Stimulated activated effector memory CD8-positive, alpha-beta T cell treated with anti-CD3 and anti-CD28 coated beads, Interleukin-12 subunit alpha, Interleukin-12 subunit beta, amount 100 ng/mL, for 72 hours (primary cell): ENCODE measurements around the gene GSTM4.
"Not testable (repeated sequence)": the region's sequence is repeated elsewhere in the genome, so short reads cannot be mapped to it uniquely, and the experiment has no call there.

ENCODE experiments used
- ATAC-seq: fragments of 150-1000 bp; cut with Tn5 transposase; 2 replicates; pipeline ENCODE4 v1.10.0; 2021
- DNase-seq, 2 donors: peaks; one replicate each; pipeline ENCODE4 v3.0.0; 2021 to 2022; ENCODE audit warnings: low spot score in 2 of 2
- H3K27ac Mint-ChIP-seq: one replicate; pipeline ENCODE4 v1.8.0; 2022; ENCODE audit warnings: mild to moderate bottlenecking, mixed read lengths
- H3K36me3 Mint-ChIP-seq: one replicate; pipeline ENCODE4 v1.8.0; 2022; ENCODE audit warnings: mild to moderate bottlenecking, mixed read lengths
- H3K4me1 Mint-ChIP-seq: one replicate; pipeline ENCODE4 v1.8.0; 2022; ENCODE audit warnings: mixed read lengths
- H3K4me3 Mint-ChIP-seq: one replicate; pipeline ENCODE4 v1.8.0; 2022; ENCODE audit warnings: mild to moderate bottlenecking, mixed read lengths
- H3K9me3 Mint-ChIP-seq: one replicate; pipeline ENCODE4 v1.8.0; 2022; ENCODE audit warnings: mixed read lengths

GSTM4 gene

DNA sequence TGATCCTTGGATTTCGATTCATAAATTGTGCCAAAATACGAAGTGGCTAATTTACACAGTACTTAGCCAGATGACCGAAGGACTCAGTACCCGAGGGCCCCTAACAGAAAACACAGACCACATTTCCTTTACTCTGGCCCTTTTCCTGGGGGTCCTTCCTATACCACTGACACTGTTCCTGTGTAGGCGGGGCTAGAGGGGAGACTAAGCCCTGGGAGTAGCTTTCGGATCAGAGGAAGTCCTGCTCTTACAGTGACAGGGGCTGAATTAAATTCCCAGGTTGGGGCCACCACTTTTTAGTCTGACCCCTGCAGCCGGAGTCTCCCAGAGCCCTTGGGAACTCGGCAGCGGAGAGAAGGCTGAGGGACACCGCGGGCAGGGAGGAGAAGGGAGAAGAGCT lies 31.2 kb downstream of the GSTM4 start:
- not testable (repeated sequence) for ATAC-seq, H3K27ac Mint-ChIP-seq

DNA sequence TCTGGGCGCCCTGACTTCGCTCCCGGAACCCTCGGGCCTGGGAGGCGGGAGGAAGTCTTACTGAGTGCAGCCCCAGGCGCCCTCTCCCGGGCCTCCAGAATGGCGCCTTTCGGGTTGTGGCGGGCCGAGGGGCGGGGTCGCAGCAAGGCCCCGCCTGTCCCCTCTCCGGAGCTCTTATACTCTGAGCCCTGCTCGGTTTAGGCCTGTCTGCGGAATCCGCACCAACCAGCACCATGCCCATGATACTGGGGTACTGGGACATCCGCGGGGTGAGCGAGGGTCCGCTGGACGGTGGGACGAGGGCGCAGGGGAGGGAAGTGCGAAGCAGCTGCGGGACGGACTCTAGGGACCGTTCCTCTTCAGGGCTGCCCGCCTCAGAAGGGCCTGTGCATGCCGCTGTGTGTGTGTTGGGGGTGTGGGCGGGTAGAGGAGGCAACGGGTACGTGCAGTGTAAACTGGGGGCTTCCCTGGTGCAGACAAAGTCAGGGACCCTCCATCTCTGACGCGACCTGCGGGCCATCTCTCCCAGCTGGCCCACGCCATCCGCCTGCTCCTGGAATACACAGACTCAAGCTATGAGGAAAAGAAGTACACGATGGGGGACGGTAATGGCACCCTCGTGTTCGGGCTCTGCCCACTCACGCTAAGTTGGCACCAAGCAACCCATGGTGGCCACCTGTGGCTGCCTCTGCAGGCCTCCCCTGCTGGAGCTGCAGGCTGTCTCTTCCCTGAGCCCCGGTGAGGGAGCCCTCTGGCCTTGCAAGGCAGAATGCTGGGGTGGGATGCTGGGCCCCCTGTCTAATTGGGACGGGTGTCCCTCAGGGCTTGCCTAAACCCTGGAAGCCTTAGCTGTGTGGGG lies 32.0 kb downstream of the GSTM4 start, which contains the start of gene GSTM1:
Gene GSTM1 (plus strand): TSS at position 177 of the 859 bp plus-strand sequence. CDS start 57 bp downstream, at position 234.
- Mint-ChIP-seq H3K27ac (no peak within 1 kb of the TSS), H3K4me1 (no peaks in the 10 kb centered on the region), H3K4me3 (no peak within 1 kb of the TSS), H3K9me3 (no peaks in the 10 kb centered on the region), H3K36me3 (no peaks in the 10 kb centered on the region)
- ATAC-seq (no peak), DNase-seq (no peak)

More for the DNA sequence above, 31.2 kb downstream of the GSTM4 start:
- not testable (repeated sequence) for H3K4me1 Mint-ChIP-seq, H3K36me3 Mint-ChIP-seq, DNase-seq, H3K9me3 Mint-ChIP-seq, H3K4me3 Mint-ChIP-seq

DNA sequence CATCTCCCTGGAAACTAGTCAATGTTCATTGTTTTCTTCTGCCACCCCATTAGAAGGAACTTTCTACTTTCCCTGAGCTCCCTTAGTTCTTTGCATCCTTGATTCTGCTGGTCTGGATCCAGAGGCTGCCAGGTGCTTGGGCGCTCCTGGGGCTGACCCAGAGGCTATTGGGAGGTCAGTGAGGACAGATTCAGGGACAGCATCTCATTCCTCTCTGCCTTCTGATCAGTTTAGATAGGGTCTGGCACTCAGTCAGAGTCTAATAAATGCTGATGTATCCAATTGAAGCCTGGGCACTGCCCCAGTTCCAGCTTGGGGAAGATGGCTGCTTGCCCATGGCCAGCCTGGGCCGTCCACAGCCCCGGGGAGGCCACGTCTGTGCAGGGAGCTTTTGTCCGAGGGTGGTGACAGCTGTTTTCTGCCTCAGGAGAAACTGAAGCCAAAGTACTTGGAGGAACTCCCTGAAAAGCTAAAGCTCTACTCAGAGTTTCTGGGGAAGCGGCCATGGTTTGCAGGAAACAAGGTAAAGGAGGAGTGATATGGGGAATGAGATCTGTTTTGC lies 34.0 kb downstream of the GSTM4 start:
- H3K36me3 Mint-ChIP-seq: no peaks in the 10 kb centered on the region
- no peaks in the 10 kb centered on the region for H3K9me3 Mint-ChIP-seq
- DNase-seq (no peak), ATAC-seq (no peak)
- H3K4me1 Mint-ChIP-seq: no peaks in the 10 kb centered on the region
- no peak overlapping the region for H3K27ac Mint-ChIP-seq
- H3K4me3 Mint-ChIP-seq: no peak overlapping the region

DNA sequence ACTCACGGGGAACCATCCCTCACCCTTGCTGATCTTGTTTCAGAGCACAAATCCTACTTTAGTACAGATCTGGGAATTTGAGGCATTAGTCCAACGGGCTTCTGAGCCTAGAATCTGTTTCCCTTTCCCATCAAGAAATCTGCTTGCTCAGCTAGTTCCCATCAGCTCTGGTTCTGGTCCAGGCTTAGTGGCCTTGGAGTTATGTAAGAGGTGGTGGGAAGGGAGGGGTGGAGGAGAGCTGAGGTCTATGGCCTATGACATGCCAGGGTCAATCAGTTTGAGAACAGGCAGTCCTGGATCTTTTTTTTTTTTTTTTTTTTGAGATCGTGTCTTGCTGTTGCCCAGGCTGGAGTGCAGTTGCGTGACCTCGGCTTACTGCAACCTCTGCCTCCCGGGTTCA lies 35.9 kb downstream of the GSTM4 start:
- no peaks in the 10 kb centered on the region for H3K4me1 Mint-ChIP-seq
- no peak overlapping the region for H3K4me3 Mint-ChIP-seq
- no peak overlapping the region for H3K27ac Mint-ChIP-seq
- DNase-seq (no peak), ATAC-seq (no peak)
- H3K9me3 Mint-ChIP-seq: no peaks in the 10 kb centered on the region
- H3K36me3 Mint-ChIP-seq: no peaks in the 10 kb centered on the region

DNA sequence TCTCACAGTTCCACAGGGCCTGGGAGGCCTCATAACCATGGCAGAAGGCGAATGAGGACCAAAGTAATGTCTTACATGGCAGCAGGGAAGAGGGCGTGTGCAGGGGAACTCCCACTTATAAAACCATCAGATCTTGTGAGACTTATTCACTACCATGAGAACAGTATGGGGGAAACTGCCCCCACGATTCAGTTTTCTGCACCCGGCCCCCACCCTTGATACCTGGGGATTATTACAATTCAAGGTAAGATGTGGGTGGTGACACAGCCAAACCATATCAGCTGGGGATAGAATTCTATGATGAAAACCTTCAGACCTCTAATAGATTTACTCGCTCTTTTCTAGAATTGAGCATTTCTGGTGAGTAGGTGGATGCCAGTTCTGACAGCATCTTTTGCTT lies 38.5 kb downstream of the GSTM4 start:
- H3K4me1 Mint-ChIP-seq, DNase-seq, H3K9me3 Mint-ChIP-seq, H3K36me3 Mint-ChIP-seq, H3K27ac Mint-ChIP-seq, ATAC-seq, H3K4me3 Mint-ChIP-seq: not testable (repeated sequence)

DNA sequence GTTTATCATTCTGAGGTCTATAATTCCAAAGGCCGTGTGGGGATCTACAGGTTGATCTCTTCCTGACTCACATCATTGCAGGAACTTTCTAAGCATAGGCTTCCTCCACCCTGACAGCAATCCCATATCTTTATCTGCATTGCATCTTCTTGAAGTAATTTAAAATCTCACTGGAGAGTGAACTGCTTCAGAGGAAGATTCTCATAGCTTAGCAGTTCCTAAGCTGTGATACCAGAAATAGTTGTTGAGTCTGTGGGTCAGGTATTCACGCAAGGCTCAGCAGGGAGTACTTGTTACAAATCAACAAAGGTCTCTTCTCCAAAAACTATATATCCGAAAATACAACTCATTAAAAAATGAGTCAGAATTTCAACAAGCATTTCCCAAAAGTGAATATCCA lies 39.2 kb downstream of the GSTM4 start:
- ATAC-seq, H3K27ac Mint-ChIP-seq, H3K4me1 Mint-ChIP-seq, H3K36me3 Mint-ChIP-seq, DNase-seq, H3K4me3 Mint-ChIP-seq, H3K9me3 Mint-ChIP-seq: not testable (repeated sequence)

DNA sequence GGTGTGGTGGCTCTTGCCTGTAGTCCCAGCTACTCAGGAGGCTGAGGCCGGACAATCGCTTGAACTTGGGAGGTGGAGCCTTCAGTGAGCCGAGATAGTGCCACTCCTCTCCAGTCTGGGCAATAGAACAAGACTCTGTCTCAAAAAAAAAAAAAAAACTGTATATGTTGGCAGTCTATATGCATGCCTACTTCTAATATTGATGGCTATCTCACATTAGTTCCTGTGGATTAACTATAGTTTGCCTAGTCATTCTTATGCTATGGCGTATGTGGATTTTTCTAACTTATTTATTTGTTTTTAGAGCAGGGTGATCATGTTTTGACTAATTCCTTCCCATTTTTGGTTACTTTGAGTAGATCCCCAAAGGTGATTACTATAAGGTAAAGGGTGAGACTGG lies 41.2 kb downstream of the GSTM4 start:
- ATAC-seq (no peak), DNase-seq (no peak)
- Mint-ChIP-seq H3K27ac (no peak overlapping the region), H3K4me3 (no peak overlapping the region), H3K9me3 (no peaks in the 10 kb centered on the region), H3K36me3 (no peaks in the 10 kb centered on the region), H3K4me1 (no peaks in the 10 kb centered on the region)

DNA sequence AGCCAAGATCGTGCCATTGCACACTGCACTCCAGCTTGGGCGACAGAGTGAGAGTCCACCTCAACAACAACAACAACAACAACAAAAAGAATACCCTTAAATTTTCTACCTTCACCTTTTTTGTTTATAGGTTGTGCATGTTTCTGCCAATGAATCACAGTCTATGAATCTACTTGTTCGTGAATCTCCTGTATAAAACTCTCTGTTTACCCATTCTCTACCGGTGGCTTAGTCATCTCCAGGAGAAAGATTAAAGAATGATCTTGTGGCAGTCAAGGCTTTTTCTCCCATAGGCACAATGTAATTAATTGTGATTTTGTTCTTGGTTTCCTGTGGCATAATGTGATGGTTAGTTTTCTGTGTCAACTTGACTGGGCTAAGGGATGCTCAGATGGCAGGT lies 42.0 kb downstream of the GSTM4 start:
- H3K36me3 Mint-ChIP-seq, H3K4me3 Mint-ChIP-seq, H3K4me1 Mint-ChIP-seq, ATAC-seq, DNase-seq, H3K27ac Mint-ChIP-seq, H3K9me3 Mint-ChIP-seq: not testable (repeated sequence)

DNA sequence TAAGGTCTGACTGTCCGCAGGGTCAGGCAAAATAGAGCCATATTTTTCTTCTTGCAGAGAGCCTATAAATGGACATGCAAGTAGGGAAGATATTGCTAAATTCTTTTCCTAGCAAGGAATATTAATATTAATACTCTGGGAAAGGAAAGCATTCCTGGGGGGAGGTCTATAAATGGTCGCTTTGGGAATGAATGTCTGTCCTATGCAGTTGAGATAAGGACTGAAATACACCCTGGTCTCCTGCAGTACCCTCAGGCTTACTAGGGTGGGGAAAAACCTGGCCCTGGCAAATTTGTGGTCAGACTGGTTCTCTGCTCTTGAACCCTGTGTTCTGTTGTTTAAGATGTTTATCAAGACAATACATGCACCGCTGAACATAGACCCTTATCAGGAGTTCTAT lies 47.0 kb downstream of the GSTM4 start:
- DNase-seq, H3K27ac Mint-ChIP-seq, ATAC-seq, H3K36me3 Mint-ChIP-seq, H3K9me3 Mint-ChIP-seq, H3K4me1 Mint-ChIP-seq, H3K4me3 Mint-ChIP-seq: not testable (repeated sequence)

DNA sequence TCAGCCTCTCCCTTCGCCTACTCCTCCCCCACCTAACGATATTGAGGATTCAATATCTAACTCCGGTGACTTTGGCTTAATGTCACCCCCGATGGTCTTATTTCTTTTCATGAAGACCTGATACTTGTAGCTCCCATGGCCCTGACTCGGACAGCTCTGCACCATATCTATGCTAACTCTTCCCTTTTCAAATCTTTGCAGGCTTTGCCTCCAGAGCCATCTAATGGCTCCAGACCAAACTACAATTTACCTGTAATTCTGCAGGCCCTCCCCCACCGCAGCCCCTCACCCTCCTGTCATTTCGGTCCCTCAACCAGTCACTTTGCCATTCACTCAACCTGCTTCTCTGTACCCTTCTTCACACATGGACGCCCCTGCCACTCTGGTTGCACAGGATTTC lies 48.3 kb downstream of the GSTM4 start:
- Mint-ChIP-seq H3K36me3 (no peaks in the 10 kb centered on the region), H3K9me3 (peaks cover 11% of the 10 kb centered on the region), H3K4me1 (no peaks in the 10 kb centered on the region), H3K27ac (no peak overlapping the region), H3K4me3 (no peak overlapping the region)
- ATAC-seq (no peak), DNase-seq (no peak)

DNA sequence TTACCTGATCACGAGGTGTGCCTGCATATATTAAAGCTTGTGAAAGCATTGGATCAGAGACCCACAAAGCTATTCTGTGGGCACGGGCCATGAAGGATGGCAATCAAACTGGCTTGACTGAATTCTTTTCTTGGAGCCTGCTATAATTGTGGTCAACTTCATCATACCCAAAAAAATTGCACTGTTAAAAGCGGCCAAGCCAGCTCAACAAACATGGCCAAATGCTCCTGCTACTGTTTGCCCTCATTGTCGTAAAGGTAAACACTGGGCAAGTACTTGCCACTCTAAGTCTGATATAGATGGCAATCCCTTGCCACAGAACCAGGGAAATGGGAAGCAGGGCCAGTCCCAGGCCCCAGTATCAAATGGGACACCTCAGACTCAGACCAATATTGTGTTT lies 49.5 kb downstream of the GSTM4 start:
- Mint-ChIP-seq H3K36me3 (no peaks in the 10 kb centered on the region), H3K9me3 (peaks cover 15% of the 10 kb centered on the region), H3K27ac (no peak overlapping the region), H3K4me3 (no peak overlapping the region), H3K4me1 (no peaks in the 10 kb centered on the region)
- DNase-seq: no peak
- no peak for ATAC-seq

DNA sequence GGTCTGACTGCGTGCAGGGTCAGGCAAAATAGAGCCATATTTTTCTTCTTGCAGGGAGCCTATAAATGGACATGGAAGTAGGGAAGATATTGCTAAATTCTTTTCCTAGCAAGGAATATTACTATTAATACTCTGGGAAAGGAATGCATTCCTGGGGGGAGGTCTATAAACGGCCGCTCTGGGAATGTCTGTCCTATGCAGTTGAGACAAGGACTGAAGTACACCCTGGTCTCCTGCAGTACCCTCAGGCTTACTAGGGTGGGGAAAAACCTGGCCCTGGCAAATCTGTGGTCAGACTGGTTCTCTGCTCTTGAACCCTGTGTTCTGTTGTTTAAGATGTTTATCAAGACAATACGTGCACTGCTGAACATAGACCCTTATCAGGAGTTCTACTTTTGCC lies 53.0 kb downstream of the GSTM4 start:
- H3K4me3 Mint-ChIP-seq, DNase-seq, H3K36me3 Mint-ChIP-seq, H3K27ac Mint-ChIP-seq, ATAC-seq, H3K4me1 Mint-ChIP-seq: not testable (repeated sequence)
- H3K9me3 Mint-ChIP-seq: peaks cover 15% of the 10 kb centered on the region

DNA sequence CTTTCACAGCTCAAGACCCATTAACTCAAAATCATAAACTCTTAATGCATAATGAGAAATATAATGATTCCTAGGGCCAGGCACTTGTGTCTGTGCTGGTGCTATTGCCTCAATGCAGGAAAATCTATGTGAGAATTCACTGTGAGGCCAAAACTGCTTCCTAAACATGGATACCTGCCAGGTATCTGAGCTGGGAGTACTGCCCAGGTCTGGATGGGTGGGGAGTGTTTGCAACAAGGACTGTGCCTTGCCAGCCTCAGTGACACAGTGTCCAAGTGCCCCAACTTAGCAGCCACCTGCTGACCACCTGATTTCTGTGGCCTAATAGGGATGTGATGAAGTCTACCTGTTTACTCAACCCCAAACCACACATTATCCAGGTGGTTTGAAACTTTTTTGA lies 53.9 kb downstream of the GSTM4 start:
- not testable (repeated sequence) for H3K27ac Mint-ChIP-seq, H3K4me3 Mint-ChIP-seq, ATAC-seq, H3K36me3 Mint-ChIP-seq, H3K4me1 Mint-ChIP-seq, DNase-seq
- peaks cover 11% of the 10 kb centered on the region for H3K9me3 Mint-ChIP-seq
